H4 (cell line): ENCODE results near the gene LTC4S. TPM values are rescaled to one million over a fixed set of nuclear protein-coding genes. Genes with fewer than 3 reads are reported as not detected.
A peak's percentile ranks its signal among the peaks of the same experiment; 100 is the strongest.
"Not testable (repeated sequence)": the region's sequence is repeated elsewhere in the genome, so short reads cannot be mapped to it uniquely, and the experiment has no call there.

Experiments
- DNase-seq: peaks from one replicate; pipeline ENCODE4 v3.0.0-alpha.2; 2015; ENCODE audit warnings: low spot score
- total RNA-seq: library from RNA; depleted of rRNA; stranded (reverse); fragments of >200 nt; shearing (Covaris generic); gene quantifications from 2 replicates; pipeline ENCODE4 v1.2.3, GENCODE V29; 2014

LTC4S gene
- total RNA-seq, 1 experiment from 2014 or later: not detected

DNA sequence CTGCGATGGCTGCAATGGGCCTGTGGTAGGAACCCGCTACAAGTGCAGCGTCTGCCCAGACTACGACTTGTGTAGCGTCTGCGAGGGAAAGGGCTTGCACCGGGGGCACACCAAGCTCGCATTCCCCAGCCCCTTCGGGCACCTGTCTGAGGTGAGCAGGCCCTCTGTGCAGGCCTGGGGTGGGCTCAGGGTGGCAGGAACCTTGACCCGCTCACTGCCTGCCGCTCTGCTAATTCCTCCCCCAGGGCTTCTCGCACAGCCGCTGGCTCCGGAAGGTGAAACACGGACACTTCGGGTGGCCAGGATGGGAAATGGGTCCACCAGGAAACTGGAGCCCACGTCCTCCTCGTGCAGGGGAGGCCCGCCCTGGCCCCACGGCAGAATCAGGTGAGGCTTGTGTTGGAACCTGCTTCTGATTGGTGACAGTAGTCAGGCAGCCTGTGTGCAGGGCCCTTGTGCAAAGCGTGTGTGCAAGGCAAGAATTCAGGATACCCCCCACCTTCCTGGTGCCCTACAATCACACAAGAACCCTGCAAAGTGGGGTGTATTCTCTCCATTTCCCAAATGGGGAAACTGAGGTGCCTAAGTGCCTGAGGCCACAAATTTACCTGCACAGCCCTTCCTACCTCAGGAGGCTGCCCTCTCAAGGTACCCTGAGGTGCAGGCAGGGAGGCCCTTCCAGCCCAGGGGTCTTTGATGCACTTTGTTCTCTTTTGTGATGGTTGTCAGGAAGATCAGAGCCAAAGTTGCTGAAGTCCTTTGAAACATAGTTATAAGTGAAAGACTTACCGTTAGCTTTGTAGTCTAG is 30.4 kb downstream of the LTC4S start:
- DNase-seq: no peak

DNA sequence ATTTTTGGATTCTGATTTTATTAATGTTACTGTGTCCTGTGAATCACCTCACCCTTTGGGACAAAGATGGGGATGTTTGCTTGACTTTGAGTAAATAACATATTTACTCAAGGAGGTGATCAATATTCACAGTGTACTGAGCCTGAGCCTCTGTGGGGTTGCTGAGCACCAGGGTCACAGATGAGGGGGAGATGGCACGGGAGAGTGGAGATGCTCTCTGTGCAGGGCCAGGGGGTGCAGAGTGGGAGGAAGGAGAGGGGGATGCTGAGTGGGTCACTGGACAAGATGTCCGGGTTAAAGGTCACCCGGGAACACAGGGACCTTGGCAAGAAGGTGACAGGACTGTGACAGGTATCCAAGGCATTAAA is 30.9 kb downstream of the LTC4S start:
- no peak for DNase-seq

DNA sequence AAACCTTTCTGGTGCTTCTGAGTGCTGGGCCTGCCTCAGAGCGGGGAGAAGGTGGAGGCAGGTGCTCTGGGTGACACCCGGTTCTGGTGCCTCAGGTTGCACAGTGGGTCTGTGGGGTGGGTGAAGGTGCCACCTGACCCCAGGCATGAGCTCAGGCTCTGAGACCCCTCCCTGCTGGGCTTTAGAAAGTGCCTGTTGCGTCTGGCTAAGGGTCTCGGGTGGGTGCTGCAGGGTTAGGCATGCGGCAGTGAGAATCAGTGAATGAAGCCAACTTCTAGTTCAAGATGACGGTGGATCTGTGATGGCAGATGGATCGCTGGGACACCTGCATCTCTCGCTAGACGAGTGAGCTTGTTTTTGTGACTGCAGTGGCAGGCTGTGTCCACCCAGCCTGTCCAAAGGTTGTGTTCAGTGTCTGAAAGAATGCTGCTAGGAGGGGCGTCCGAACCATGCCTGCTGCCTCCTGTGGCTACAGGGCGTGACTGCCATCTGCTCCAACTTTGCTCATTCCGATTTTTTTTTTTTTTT is 31.9 kb downstream of the LTC4S start:
- DNase-seq: no peak

DNA sequence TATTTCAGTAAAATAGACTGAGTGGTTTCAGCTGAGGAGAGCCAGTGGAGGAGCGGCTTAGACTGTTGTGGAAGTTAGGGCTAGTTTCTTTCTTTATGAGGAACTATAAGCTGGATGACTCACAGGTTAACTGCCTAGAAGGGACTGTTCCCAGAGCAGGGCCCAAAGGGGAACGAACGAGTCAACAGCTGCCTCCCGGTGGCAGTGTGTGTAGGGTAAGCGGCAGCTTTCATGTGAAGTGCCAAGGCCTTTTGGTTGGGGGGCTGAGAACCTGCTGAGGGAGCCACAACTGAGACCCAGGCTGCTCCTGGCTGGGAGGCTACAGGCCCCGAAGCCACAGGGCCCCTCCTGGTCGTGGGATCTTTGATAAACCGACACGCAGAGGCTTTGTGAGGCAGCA is 33.9 kb downstream of the LTC4S start:
- no peak for DNase-seq

DNA sequence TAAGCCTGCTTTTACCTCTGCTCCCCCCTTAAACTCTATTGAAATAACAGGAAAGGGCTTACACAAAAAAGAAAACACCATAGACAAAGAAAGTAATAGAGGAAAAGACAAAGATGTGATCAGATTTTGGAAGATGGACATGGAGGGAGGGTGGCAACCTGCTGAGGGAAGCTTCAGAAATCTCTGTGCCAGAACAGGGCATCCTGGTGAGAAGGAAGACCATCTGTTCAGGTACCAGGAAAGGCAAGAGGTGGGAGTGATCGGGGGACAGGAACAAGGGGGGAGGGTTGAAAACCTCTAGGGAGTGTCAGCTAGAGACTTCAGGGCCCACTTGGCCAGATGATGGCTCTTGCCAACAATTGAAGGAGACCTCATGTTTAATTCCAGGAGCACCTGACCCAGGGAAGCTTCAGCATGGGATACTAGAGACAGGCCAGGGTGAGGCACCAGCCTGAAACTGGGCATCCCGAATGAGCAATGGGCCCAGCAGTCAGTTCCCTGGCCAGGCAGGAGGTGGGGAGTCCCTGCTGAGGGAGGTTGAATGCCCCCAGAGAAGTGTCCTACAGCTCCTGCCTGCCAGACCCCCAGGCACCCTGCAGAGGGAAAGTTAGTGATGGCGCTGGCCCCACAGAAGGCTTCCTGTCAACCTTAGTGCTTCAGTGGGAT is 35.1 kb downstream of the LTC4S start:
- DNase-seq: no peak

DNA sequence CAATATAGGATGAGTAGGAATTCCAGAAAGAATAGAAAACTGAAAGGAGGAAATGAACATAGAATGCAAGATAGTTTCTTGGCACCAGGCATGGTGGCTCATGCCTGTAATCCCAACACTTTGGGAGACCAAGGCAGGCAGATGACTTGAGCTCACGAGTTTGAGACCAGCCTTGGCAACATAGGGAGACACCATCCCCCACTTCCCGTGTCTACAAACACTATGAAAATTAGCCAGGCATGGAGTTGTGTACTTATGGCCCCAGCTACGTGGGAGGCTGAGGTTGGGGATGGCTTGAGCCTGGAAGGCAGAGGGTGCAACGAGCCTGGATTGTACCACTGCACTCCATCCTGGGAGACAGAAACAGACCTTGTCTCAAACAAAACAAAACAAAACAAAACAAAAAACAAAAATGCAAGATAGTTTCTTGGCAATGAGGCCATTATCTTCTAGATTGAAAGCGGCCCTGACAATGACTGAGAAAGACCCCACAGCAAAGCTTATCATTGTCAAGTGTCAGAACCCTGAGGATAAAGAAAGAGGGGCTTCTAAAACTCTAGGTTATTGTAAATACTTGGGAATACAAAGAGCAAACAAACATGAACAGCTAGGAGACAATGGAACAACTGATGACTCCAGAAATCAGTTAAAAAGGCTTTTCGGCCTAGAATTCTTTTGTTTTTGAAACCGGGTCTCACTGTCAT is 36.1 kb downstream of the LTC4S start:
- no peak for DNase-seq

DNA sequence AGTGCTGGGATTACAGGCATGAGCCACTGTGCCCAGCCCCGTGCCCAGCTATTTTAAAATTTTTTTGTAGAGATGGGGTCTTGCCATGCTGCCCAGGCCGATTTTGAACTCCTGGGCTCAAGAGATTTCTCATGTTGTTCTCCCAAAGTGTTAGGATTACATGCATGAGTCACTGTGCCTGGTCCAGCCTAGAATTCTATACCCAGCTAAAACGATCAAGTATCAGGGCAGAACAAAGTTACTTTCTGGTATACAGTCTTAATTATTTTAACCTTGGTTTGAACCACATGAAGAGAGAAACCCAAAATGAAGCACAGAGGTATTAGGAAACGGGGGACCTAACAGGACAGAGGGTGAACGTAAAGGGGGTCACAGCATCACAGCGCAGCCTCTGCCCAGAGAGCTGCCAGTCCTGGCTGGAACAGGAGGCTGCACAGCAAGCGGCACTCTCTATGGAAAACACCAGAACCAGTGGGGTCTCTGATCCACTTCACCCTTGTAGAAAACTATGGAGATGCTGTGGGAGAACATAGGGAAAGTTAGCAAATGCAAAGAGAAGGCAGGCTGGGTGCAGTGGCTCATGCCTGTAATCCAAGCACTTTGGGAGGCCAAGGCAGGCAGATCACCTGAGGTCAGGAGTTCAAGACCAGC is 37.2 kb downstream of the LTC4S start:
- no peak for DNase-seq

DNA sequence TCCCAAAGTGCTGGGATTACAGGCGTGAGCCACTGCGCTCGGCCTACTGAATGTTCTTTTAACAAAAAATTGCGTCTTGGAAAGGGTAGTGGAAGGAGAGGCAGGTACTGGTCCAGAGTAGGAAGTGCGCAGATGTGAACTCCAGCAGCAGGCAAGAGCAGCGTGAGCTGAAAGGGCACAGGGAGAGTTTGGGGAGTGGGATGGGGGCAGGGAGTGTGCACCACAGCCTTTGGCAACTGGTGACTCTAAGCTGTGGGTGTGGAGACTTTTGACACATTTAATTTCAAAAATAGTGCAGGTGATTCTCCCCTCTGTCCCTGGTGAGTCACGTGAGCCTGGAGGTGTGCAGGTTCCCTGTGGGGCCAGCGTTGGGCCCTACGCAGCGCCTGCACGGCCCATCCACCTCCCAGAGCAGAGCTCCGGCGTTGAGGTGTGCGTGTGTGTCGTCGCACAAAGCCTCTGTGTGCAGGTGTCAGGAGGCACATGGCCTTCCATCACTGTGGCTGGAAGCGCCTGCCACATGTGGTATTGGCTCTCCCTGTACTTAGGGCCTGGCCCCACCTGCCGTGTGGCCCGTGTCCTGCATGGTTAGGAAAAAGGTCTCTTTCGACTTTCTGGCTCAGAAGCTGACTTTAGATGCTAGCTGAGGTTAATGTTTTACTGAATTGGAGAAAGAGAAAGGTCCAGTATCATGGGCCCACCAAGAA is 38.4 kb downstream of the LTC4S start:
- DNase-seq: no peak

DNA sequence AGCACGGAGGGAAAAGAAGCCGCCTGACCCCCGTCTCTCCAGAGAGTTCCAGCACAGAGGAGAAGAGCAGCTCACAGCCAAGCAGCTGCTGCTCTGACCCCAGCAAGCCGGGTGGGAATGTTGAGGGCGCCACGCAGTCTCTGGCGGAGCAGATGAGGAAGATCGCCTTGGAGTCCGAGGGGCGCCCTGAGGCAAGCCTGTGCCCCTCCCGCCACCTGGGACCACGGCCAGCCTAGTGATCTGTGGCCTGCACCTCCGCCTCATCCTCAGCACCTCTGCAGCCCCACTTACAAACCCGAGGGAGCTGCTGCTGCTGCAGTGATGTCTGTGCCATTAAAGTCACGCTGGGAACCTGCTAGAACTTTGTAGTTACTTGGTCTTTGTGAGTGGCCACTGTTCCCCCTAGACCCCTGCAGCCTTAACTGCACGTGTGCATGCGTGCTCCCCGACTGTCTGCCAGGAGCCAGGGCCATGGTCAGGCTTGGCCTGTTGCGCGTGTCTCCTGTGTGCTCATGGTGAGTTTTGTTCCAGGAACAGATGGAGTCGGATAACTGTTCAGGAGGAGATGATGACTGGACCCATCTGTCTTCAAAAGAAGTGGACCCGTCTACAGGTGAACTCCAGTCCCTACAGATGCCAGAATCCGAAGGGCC is 39.4 kb downstream of the LTC4S start:
- no peak for DNase-seq

DNA sequence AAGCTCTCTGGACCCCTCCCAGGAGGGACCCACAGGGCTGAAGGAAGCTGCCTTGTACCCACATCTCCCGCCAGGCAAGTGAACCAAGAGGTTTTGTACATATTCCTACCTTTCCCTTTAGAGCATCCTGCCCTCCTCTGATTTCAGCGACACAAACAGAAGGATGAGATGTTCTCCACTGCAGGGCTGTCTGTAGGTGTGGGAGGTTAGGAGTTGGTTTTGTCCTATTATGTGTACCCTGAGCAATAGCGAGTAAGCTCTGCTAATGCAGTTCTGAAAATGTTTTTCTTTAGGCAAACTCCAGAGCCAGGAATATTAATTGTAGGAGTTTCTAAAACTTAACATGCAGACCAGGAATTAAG is 39.9 kb downstream of the LTC4S start:
- no peak for DNase-seq

DNA sequence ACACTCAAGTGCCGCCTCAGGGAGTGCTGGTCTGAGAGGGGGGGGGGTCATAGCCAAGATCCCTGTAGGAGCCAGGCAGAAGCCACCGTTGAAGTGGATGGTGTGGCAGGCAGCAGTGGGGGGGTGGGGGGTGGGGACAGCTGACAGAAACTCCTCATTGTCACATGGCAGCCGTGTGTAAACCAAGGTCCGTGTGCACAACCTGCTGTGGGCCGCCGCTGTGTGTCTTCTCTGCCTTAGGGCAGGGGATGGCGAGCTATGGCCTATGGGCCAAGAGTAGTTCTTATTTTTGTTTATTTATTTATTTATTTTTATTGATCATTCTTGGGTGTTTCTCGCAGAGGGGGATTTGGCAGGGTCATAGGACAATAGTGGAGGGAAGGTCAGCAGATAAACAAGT is 40.3 kb downstream of the LTC4S start:
- DNase-seq: no peak

DNA sequence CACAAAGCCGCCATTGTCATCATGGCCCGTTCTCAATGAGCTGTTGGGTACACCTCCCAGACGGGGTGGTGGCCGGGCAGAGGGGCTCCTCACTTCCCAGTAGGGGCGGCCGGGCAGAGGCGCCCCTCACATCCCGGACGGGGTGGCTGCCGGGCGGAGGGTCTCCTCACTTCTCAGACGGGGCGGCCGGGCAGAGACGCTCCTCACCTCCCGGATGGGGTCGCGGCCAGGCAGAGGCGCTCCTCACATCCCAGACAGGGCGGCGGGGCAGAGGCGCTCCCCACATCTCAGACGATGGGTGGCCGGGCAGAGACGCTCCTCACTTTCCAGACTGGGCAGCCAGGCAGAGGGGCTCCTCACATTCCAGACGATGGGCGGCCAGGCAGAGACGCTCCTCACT is 41.1 kb downstream of the LTC4S start:
- DNase-seq: not testable (repeated sequence)

DNA sequence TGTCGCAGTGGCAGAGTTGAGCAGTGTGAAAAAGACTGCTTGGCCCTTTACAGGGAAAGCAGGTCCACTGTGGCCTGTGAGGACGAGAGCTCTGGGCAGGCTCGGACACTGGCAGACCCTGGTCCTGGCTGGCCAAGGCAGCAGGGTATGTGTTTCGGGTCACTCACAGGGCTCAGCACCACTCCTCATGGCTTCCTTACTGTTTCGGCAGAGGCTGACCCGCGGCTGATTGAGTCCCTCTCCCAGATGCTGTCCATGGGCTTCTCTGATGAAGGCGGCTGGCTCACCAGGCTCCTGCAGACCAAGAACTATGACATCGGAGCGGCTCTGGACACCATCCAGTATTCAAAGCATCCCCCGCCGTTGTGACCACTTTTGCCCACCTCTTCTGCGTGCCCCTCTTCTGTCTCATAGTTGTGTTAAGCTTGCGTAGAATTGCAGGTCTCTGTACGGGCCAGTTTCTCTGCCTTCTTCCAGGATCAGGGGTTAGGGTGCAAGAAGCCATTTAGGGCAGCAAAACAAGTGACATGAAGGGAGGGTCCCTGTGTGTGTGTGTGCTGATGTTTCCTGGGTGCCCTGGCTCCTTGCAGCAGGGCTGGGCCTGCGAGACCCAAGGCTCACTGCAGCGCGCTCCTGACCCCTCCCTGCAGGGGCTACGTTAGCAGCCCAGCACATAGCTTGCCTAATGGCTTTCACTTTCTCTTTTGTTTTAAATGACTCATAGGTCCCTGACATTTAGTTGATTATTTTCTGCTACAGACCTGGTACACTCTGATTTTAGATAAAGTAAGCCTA is 42.6 kb downstream of the LTC4S start:
- peak; percentile 73 for DNase-seq

DNA sequence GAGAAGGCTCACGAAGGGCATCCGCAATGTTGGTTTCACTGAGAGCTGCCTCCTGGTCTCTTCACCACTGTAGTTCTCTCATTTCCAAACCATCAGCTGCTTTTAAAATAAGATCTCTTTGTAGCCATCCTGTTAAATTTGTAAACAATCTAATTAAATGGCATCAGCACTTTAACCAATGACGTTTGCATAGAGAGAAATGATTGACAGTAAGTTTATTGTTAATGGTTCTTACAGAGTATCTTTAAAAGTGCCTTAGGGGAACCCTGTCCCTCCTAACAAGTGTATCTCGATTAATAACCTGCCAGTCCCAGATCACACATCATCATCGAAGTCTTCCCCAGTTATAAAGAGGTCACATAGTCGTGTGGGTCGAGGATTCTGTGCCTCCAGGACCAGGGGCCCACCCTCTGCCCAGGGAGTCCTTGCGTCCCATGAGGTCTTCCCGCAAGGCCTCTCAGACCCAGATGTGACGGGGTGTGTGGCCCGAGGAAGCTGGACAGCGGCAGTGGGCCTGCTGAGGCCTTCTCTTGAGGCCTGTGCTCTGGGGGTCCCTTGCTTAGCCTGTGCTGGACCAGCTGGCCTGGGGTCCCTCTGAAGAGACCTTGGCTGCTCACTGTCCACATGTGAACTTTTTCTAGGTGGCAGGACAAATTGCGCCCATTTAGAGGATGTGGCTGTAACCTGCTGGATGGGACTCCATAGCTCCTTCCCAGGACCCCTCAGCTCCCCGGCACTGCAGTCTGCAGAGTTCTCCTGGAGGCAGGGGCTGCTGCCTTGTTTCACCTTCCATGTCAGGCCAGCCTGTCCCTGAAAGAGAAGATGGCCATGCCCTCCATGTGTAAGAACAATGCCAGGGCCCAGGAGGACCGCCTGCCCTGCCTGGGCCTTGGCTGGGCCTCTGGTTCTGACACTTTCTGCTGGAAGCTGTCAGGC is 43.6 kb downstream of the LTC4S start:
- no peak for DNase-seq

DNA sequence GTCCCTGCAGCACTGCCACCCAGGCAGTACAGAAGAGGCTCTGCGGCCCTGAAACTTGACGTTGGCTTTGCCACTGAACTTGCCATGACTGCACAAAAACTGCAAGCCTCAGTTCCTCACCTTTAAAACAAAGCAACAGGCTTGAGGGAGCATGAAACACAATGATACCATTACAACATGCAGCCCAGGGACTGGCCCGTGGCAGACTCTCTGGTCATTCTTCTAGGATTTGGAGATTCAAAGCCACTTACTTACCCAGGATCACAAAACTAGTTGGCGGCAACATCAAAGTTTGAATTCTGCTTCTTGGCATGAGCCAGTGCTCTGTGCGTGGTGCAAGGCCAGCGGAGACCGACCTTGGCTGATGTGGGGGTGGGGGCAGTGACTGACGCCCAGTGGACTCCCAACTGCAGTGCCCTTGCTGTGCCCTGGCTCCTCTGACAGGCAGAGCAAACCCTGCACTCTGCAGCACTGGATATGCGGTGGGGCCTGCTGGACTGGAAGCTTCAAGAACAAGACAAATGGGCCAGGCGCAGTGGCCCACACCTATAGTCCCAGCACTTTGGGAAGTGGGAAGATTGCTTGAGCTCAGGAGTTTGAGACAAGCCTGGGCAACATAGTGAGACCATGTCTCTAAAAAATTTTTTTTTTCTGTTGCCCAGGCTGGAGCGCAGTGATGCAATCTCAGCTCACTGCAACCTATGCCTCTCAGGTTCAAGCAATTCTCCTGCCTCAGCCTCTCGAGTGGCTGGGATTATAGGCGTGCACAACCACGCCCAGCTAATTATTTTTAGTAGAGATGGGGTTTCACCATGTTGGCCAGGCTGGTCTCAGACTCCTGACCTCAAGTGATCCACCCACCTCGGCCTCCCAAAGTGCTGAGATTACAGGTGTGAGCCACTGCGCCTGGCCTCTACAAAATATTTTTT is 45.8 kb downstream of the LTC4S start:
- peak; percentile 55 for DNase-seq

DNA sequence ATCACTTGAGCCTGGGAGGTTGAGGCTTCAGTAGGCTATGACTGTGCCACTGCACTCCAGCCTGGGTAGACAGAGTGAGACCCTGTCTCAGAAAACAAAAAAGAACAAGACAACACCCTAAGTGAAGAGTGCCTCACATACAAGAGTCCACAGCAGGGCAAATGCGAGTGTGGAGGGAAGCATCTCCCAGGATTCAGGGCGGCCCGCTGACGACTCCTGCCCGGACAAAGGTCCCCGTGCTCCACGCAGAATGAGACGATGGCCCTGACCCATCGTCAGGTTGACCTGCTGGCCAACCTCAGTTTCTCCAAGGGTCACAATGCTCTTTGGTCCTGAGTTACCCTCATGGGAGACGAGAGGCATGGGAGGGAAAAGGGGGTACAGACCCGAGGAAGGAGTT is 46.5 kb downstream of the LTC4S start:
- DNase-seq: no peak

DNA sequence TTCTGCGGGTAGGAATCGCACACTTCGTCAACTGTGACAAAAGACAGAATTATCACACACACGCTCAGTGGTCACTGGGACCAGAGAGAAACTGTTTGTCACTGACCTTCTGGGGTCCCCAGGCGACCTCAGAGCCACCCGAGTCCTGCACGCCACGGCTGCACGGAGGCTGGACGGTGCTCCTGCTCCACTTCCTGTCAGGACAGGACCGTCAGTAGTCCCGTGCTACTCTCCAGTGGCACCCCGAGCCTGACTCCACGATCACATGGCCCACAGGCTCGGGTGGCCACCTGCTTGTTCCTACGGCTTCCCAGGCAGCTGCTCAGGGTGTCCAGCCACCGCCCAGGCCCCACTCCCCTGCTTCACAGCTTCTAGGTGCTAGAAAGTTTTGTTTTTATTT is 47.0 kb downstream of the LTC4S start:
- no peak for DNase-seq

DNA sequence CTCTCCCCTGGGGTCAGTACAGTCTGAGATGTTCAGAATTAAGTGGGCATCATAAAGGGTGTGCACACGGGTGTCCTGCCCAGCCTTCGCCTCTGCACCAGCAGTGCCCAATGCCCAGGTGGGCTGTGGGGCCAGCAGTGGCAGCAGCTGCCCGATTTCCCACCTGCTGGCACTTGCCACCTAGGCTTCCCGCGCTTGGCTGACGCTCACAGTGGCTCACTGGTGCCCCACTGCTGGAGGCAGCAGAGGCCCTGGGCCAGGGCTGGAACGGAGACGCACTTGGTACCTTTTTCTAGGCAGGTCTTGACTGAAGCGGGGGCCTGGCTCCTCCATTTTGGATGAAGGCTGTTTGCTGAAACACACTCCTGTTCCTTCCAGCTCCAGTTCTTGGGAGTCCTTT is 47.8 kb downstream of the LTC4S start:
- DNase-seq: no peak
